Astrocyte of the spinal cord (primary cell): ENCODE measurements around the gene SLC4A4.

Experiments
- DNase-seq: peaks from one replicate; pipeline ENCODE4 v3.0.0; 2011; ENCODE audit warnings: low read depth, low spot score
- H3K4me3 ChIP-seq: 2 replicates; pipeline ENCODE4 v1.5.1; 2011; ENCODE audit warnings: low read depth, mild to moderate bottlenecking, low read length, moderate library complexity
- CTCF ChIP-seq: IDR thresholded peaks from 2 replicates; pipeline ENCODE4 v1.5.1; 2012; ENCODE audit warnings: low read depth, mild to moderate bottlenecking, low read length, inconsistent platforms
- in situ Hi-C: cut with HindIII; loops from 2 replicates; pipeline ENCODE4 v1.10.0; 2017; ENCODE audit warnings: low sequenced_read_pairs

SLC4A4 gene

DNA sequence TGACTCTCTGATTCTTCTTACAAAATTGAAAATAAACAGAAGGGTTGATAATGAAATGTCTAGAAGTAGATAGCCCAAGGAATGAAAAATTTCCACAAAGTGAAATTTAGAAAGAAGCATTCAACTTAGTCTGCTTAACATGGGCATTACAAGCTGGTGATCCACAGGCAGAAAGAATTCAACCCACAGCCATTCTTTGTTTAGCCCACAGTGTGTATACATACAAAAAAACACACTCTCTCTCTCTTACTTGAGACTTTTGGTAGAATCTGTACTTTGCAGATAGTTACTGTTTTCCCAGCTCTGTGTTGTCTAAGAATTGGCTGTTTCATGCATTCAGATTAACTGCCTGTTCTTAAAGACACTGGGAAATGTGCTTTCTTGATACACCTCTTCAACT is 159.8 kb downstream of the SLC4A4 start:
- no peak for DNase-seq
- no peak overlapping the region for H3K4me3 ChIP-seq
- in situ Hi-C loops = no loop called here
- no peak for TF ChIP-seq CTCF

DNA sequence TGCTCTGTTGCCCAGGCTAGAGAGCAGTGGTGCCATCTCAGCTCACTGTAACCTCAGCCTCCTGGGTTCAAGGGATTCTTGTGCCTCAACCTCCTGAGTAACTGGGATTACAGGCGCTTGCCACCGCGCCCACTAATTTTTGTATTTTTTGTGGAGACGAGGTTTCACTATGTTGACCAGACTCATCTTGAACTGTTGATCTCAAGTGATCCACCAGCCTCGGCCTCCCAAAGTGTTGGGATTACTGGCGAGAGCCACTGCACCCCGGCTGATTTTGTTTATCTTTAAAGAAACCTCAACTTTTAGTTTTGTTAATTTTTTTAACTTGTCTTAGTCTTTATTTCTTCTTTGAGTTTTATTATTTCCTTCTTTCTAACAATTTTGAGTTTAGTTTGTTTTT is 163.2 kb downstream of the SLC4A4 start:
- in situ Hi-C loops = no loop called here
- DNase-seq = no peak
- H3K4me3 ChIP-seq = no peak overlapping the region
- no peak for TF ChIP-seq CTCF

DNA sequence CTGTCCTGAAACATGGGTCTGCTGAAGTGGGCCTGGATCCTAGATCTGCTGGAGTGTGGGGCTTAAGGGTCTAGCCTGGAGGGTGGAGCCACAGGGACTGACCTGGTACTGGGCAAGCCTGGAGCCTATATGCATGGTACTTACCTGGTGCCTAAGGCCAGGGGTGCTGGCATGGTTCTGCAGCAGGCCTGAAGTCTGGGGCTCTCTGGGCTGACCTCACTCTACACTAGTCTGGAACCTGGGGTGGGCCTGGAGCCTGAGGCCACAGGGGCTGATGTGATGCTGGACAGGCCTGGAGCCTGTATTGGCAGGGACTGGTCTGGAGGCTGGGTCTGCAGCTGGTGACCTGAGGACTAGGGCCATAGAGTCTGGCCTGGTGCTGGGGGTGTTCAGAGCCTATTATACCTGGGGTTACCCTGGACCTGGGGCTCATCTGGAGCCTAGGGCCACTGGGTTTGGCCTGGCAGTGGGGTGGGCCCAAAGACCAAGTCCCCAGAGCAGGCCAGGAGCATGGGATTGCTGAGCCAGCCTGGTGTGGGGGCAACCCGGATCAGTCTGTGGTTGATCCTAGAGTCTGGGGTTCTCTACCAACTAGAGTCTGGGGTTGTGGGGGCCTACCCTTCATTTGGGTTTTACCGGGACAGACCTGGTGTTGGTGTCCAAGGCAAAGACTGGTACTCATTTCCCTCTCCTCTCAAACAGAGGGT is 179.6 kb downstream of the SLC4A4 start:
- no peak overlapping the region for H3K4me3 ChIP-seq
- TF ChIP-seq CTCF = no peak
- no peak for DNase-seq
- in situ Hi-C loops = no loop called here

- in situ Hi-C loops = no loop called here
- no peak for TF ChIP-seq CTCF
These were observed 181.5 kb downstream of the SLC4A4 start for GRCh38 chr4:71520308-71520707.

GRCh38 chr4:71520850-71521249 is 182.0 kb downstream of the SLC4A4 start:
- TF ChIP-seq CTCF = no peak
- in situ Hi-C loops = no loop called here
- H3K4me3 ChIP-seq = no peak overlapping the region
- DNase-seq = no peak

More at GRCh38 chr4:71520308-71520707, 181.5 kb downstream of the SLC4A4 start:
- no peak overlapping the region for H3K4me3 ChIP-seq
- DNase-seq = no peak

- DNase-seq = no peak
- no peak overlapping the region for H3K4me3 ChIP-seq
- in situ Hi-C loops = no loop called here
These were observed 185.9 kb downstream of the SLC4A4 start for GRCh38 chr4:71524756-71525155.

More at GRCh38 chr4:71524756-71525155, 185.9 kb downstream of the SLC4A4 start:
- TF ChIP-seq CTCF = no peak
